ENCODE results near the gene CDH22. TPM values are rescaled to one million over a fixed set of nuclear protein-coding genes. Genes with fewer than 3 reads are reported as not detected.

The CDH22 gene
- total RNA-seq, 1 donor from 2014 or later = 0.18 TPM

DNA sequence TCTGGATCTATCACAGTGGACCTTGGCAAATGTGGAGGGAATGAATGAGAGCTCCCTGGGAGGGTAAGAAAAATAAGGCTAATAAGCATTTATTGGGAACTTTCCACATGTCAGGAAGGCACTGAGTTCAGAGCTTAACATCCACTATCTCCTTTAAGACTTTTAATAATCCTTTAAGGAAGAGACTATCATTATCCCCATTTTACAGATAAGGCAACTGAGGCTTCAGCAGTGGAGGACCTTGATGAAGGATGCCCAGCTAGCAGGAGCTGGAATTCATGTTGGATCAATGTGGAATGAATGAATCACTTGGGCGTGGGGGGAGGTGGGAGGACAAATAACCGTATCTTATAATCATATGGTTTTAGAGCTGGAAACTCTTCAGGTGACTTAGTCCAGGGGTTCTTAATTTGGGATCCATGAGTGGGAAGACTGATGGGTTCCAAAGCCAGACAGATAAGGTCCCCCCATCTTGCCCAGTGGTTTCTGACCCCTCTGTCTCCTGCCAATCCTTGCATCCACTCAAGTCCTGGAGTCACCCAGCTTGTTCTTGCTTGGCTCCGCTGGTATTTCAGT lies 135.2 kb downstream of the CDH22 start:
- Mint-ChIP-seq H3K27ac (no peak overlapping the region), H3K27me3 (ENCODE audit: low read depth) (peaks cover 89% of the 10 kb centered on the region), H3K9me3 (no peaks in the 10 kb centered on the region), H3K4me3 (no peak overlapping the region), H3K36me3 (no peaks in the 10 kb centered on the region), H3K4me1 (peaks cover 7% of the 10 kb centered on the region)
- no peak for DNase-seq (ENCODE audit: low spot score in 2 of 2, unreplicated experiment in 2 of 2)
- no peak for TF ChIP-seq CTCF (IDR thresholded peaks at IDR 0.05; ENCODE audit: unreplicated experiment)

DNA sequence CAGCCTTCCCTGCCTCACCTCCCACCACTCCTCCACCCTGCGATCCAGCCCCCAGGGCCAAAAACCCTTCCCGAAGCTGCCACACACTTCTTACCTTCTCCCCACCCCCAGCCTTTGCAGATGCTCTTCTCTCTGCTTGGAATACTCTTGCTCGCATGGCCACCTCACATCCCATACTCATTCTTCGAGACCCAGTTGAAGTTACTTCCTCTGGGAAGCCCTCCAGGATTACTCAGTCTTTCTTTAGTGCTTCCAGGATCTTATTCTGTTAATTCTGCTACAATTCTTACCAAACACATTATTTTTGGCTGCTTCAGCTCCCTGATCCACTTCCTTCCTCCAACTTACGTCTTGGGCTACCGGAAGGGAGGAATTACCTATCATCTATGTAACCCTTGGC lies 135.8 kb downstream of the CDH22 start:
- no peak overlapping the region for H3K27ac Mint-ChIP-seq
- no peak for TF ChIP-seq CTCF (IDR thresholded peaks at IDR 0.05; ENCODE audit: unreplicated experiment)
- peaks cover 7% of the 10 kb centered on the region for H3K4me1 Mint-ChIP-seq
- no peak for DNase-seq (ENCODE audit: low spot score in 2 of 2, unreplicated experiment in 2 of 2)
- H3K27me3 Mint-ChIP-seq (ENCODE audit: low read depth) = peaks cover 87% of the 10 kb centered on the region
- H3K4me3 Mint-ChIP-seq = no peak overlapping the region
- no peaks in the 10 kb centered on the region for H3K9me3 Mint-ChIP-seq
- H3K36me3 Mint-ChIP-seq = no peaks in the 10 kb centered on the region

GRCh38 chr20:46171909-46172308 lies 136.4 kb downstream of the CDH22 start:
- Mint-ChIP-seq H3K4me1 (peaks cover 7% of the 10 kb centered on the region), H3K4me3 (no peak overlapping the region), H3K36me3 (no peaks in the 10 kb centered on the region), H3K27ac (no peak overlapping the region), H3K27me3 (ENCODE audit: low read depth) (peaks cover 85% of the 10 kb centered on the region), H3K9me3 (no peaks in the 10 kb centered on the region)
- no peak for TF ChIP-seq CTCF (IDR thresholded peaks at IDR 0.05; ENCODE audit: unreplicated experiment)
- no peak for DNase-seq (ENCODE audit: low spot score in 2 of 2, unreplicated experiment in 2 of 2)

- H3K9me3 Mint-ChIP-seq = no peaks in the 10 kb centered on the region
- no peak for DNase-seq (ENCODE audit: low spot score in 2 of 2, unreplicated experiment in 2 of 2)
- H3K36me3 Mint-ChIP-seq = no peaks in the 10 kb centered on the region
- no peak for TF ChIP-seq CTCF (IDR thresholded peaks at IDR 0.05; ENCODE audit: unreplicated experiment)
- no peak overlapping the region for H3K4me3 Mint-ChIP-seq
- no peak overlapping the region for H3K27ac Mint-ChIP-seq
- peaks cover 7% of the 10 kb centered on the region for H3K4me1 Mint-ChIP-seq
- H3K27me3 Mint-ChIP-seq (ENCODE audit: low read depth) = peaks cover 86% of the 10 kb centered on the region
Observed at GRCh38 chr20:46171476-46171875, 136.8 kb downstream of the CDH22 start.

DNA sequence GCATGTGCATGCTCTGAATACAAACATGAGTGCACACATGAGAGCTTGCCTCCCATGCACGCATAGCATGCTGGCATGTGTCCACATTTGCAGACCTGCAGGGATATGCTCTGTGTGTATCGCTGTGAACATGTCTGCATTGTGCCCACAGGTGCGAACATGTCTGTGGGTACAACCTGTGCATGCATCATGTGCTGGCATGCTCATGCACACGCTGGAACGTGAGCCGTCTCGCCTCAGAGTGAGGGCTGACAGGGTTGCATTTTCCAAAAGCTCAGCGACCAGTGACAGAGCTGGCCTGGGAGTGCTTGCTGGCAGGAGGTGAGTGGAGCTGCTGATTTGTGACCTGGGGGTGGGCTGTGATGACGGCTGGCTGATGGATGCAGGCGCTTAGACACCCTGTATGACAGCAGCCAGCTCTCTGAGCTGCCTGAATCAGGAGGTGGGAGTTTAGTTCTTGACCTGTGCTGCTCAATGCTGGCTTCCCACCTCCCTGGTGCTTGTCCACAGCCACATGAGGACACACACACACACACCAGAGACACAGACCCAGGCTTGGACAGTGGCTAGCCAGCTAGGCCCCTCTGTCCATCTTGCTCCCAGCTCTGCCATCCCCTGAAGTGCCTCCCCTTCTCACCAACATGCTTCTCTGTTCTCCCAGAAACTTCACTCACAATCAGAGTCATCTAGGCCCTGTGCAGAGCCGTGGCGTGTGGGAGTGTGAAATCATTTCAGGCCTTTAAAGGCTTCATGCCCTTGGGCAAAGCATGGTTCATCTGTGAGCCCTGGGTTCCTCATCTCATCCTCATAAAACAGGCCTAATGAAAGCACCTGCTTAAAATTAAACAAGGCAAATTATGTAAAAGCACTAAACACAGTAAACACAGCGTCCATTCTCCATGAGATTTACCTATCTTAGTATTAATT lies 138.8 kb downstream of the CDH22 start:
- Mint-ChIP-seq H3K27me3 (ENCODE audit: low read depth) (peaks cover 76% of the 10 kb centered on the region), H3K36me3 (no peaks in the 10 kb centered on the region), H3K4me3 (no peak overlapping the region), H3K4me1 (peaks cover 7% of the 10 kb centered on the region), H3K9me3 (no peaks in the 10 kb centered on the region), H3K27ac (no peak overlapping the region)
- no peak for TF ChIP-seq CTCF (IDR thresholded peaks at IDR 0.05; ENCODE audit: unreplicated experiment)
- no peak for DNase-seq (ENCODE audit: low spot score in 2 of 2, unreplicated experiment in 2 of 2)

All from mesothelial cell of epicardium (in vitro differentiated cells).